Measurements from ENCODE around the gene LRRC32. TPM values are rescaled to one million over a fixed set of nuclear protein-coding genes. Genes with fewer than 3 reads are reported as not detected.

The LRRC32 gene
- total and polyA plus RNA-seq, 9 of the 15 experiments (the other 6 are each of a cell fraction or from before 2014, with no cell fraction given) = 0.10 to 0.50 (median 0.19) TPM; not detected in 5

GRCh38 chr11:76617553-76618265 lies 52.8 kb downstream of the LRRC32 start (continued):
- TF ChIP-seq PBX2 (CRISPR knock-in tag; IDR thresholded peaks at IDR 0.05; ENCODE audit: low read depth) = no peak
- TF ChIP-seq PBX2 (tag; conservative IDR thresholded peaks at IDR 0.05; ENCODE audit: low read depth) = no peak
- TF ChIP-seq PCBP1 (IDR thresholded peaks at IDR 0.05; ENCODE audit: low read depth, low read length, poor library complexity, severe bottlenecking) = no peak
- no peak for TF ChIP-seq CUX1 (CRISPR knock-in tag; IDR thresholded peaks at IDR 0.05)
- no peak for TF ChIP-seq FOXP4 (CRISPR knock-in tag; IDR thresholded peaks at IDR 0.05; ENCODE audit: borderline replicate concordance)
